Neutrophil (primary cell): ENCODE results near the gene SH3BGR.

Source experiments
- H3K27ac ChIP-seq: fragments of 200-600 bp; sonication (generic); 2 replicates; pipeline ENCODE4 v1.5.1; 2016; ENCODE audit warnings: mild to moderate bottlenecking, moderate library complexity
- H3K27me3 ChIP-seq: fragments of 200-600 bp; sonication (generic); 2 replicates; pipeline ENCODE4 v1.6.0; 2016; ENCODE audit warnings: mild to moderate bottlenecking
- H3K36me3 ChIP-seq: fragments of 200-600 bp; sonication (generic); 2 replicates; pipeline ENCODE4 v1.5.1; 2017
- H3K4me1 ChIP-seq, 2 experiments: fragments of 200-600 bp in 1 of 2; sonication (generic) in 1 of 2; 1 replicate in 1 of 2; 2 replicates in 1 of 2; pipeline versions ENCODE4 v1.5.1 to v1.6.1; 2013 to 2016; ENCODE audit warnings: low read depth in 1 of 2, low read length in 1 of 2, mild to moderate bottlenecking in 1 of 2, moderate library complexity in 1 of 2; ENCODE audit not compliant: control insufficient read depth in 1 of 2, insufficient read depth in 1 of 2
- H3K4me3 ChIP-seq, 2 experiments: fragments of 200-600 bp in 1 of 2; sonication (generic) in 1 of 2; 1 replicate in 1 of 2; 2 replicates in 1 of 2; pipeline ENCODE4 v1.5.1; 2013 to 2016; ENCODE audit warnings: low read depth in 1 of 2, low read length in 1 of 2, mild to moderate bottlenecking in 1 of 2, moderate library complexity in 1 of 2
- H3K9me3 ChIP-seq: fragments of 200-600 bp; sonication (generic); 2 replicates; pipeline ENCODE4 v1.5.1; 2016
- TF ChIP-seq, protein P1 (sequence below): fragments of 200-600 bp; sonication (generic); IDR thresholded peaks from 2 replicates; pipeline ENCODE4 v1.5.1; 2016; ENCODE audit warnings: antibody characterized with exemption

SH3BGR gene

GRCh38 chr21:39518055-39518846, 66.5 kb downstream of the SH3BGR start:
- H3K9me3 ChIP-seq: no peaks in the 10 kb centered on the region
- no peak overlapping the region for H3K4me3 ChIP-seq
- H3K36me3 ChIP-seq: no peaks in the 10 kb centered on the region
- no peak overlapping the region for H3K27ac ChIP-seq
- H3K4me1 ChIP-seq: no peaks in the 10 kb centered on the region
- TF ChIP-seq, protein P1, sequence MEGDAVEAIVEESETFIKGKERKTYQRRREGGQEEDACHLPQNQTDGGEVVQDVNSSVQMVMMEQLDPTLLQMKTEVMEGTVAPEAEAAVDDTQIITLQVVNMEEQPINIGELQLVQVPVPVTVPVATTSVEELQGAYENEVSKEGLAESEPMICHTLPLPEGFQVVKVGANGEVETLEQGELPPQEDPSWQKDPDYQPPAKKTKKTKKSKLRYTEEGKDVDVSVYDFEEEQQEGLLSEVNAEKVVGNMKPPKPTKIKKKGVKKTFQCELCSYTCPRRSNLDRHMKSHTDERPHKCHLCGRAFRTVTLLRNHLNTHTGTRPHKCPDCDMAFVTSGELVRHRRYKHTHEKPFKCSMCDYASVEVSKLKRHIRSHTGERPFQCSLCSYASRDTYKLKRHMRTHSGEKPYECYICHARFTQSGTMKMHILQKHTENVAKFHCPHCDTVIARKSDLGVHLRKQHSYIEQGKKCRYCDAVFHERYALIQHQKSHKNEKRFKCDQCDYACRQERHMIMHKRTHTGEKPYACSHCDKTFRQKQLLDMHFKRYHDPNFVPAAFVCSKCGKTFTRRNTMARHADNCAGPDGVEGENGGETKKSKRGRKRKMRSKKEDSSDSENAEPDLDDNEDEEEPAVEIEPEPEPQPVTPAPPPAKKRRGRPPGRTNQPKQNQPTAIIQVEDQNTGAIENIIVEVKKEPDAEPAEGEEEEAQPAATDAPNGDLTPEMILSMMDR: peak; percentile 71
- no peaks in the 10 kb centered on the region for H3K27me3 ChIP-seq

DNA sequence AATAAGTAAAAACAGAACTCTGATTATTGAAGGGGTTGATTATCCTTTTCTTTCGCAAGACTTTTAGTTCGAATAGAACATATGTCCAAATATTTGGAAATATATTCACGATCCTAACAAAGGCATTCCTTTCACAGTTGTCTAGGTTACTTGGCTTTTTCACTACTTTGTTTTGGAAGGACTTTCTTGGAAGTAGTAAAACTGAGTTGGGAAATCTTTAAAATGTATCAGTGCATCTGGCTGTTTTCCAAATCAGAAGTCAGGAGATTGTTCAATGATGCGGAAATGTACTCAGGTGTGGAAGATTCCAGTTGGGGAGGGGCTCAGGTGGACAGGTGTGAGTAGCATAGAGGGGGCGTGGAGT, 67.1 kb downstream of the SH3BGR start:
- no peaks in the 10 kb centered on the region for H3K27me3 ChIP-seq
- TF ChIP-seq, protein P1: no peak
- no peak overlapping the region for H3K4me3 ChIP-seq
- no peaks in the 10 kb centered on the region for H3K9me3 ChIP-seq
- H3K36me3 ChIP-seq: no peaks in the 10 kb centered on the region
- no peak overlapping the region for H3K27ac ChIP-seq
- no peaks in the 10 kb centered on the region for H3K4me1 ChIP-seq

- no peaks in the 10 kb centered on the region for H3K4me1 ChIP-seq
- no peak overlapping the region for H3K4me3 ChIP-seq
- H3K27ac ChIP-seq: no peak overlapping the region
- H3K9me3 ChIP-seq: no peaks in the 10 kb centered on the region
- TF ChIP-seq, protein P1: no peak
- no peaks in the 10 kb centered on the region for H3K36me3 ChIP-seq
- H3K27me3 ChIP-seq: no peaks in the 10 kb centered on the region
Measured at GRCh38 chr21:39519835-39520234, 68.1 kb downstream of the SH3BGR start.

DNA sequence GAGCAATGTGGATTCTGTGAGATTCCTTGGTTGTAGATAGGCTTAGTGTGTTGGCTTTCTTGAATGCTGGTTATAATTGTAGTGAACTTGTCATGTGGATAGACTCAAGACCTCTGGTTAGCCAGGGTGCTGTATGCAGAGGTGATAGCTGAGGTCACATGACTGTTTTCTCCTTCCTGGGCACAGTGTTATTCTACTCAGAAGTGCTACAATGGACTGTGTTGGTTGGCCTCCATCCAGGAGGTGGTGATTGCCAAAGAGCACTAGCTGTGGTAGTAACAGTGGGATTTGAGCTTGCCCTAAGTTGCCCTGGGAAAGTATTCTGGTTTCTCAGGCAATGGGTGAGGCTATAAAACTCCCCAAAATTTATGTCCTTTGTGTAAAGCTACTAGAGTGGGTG, 71.6 kb downstream of the SH3BGR start:
- TF ChIP-seq, protein P1: no peak
- H3K36me3 ChIP-seq: no peaks in the 10 kb centered on the region
- peaks cover 0 to 2% of the 10 kb centered on the region in 2 experiments for H3K4me1 ChIP-seq
- H3K27me3 ChIP-seq: peaks cover 21% of the 10 kb centered on the region
- no peak overlapping the region for H3K27ac ChIP-seq
- no peaks in the 10 kb centered on the region for H3K9me3 ChIP-seq
- H3K4me3 ChIP-seq: no peak overlapping the region

DNA sequence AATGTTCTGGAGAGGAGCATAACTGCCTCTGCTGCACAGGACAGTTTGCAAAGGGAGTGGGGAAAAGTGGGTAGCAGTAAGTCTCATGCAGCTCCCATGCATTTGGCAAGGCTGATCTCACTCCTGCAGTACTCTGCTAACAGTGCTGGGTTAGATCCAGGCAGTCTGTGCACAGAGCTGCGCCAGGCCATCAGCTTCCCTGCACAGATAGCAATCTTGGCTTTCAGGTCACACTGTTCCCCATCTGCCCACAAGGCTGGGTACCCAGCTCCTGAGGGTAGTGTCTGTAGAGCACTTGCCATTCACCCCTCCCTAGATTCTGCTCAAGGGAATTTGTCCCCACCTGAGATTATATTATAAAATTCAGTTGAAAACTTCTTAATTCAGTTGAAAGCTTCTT, 72.1 kb downstream of the SH3BGR start:
- Histone ChIP-seq H3K36me3 (no peaks in the 10 kb centered on the region), H3K27ac (no peak overlapping the region), H3K4me1 (peaks cover 0 to 2% of the 10 kb centered on the region in 2 experiments), H3K27me3 (peaks cover 26% of the 10 kb centered on the region), H3K4me3 (no peak overlapping the region), H3K9me3 (no peaks in the 10 kb centered on the region)
- TF ChIP-seq, protein P1: no peak
